Measurements from ENCODE around the gene VPS8. TPM values are rescaled to one million over a fixed set of nuclear protein-coding genes. Genes with fewer than 3 reads are reported as not detected.

VPS8 gene
- total and polyA plus RNA-seq, 9 of the 15 experiments (the other 6 are each of a cell fraction or from before 2014, with no cell fraction given) = 7.2 to 41.0 (median 28.3) TPM

DNA sequence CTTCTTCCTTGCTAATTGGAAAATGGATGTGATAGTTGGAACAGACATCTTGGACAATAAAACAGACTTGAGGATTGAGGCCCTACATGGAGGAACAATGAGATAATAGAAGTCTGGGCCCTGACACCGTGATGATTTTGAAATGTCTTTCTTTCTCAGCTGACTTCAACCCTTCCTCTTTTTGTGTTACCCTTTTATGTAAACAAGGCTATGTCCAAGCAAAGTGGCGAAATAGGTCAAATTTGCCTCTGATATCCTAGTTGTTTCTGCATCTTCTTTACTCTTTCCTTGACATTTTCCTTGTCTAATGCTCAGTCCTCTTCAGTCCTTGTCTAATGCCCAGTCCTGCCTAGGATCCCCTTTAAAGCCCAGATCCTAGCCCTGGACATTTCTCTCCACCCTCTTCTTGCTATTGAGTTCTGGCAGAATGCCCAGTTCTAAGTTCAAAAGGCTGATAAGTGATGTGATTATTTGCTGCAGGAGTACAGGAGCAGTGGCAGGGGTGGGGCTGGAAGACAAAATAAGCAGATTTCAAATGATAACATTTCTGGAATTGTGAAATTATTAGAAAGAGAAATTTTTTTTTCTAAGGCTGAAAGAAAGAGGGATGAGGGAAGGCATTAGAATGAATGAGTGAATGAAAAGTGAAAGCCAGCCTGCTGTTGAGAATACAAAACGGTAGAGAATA is 6.5 kb upstream of the VPS8 start:
- Histone ChIP-seq H3K9me1 (ENCODE audit: control insufficient read depth, insufficient read depth, low read length) (no peaks in the 10 kb centered on the region), H3K9me3 (replicated peaks; ENCODE audit: control insufficient read depth, insufficient read depth, low read depth, low read length) (no peaks in the 10 kb centered on the region), H4K20me1 (replicated peaks; ENCODE audit: control insufficient read depth, insufficient read depth, low read length) (no peaks in the 10 kb centered on the region), H3K9ac (ENCODE audit: insufficient read depth in 1 of 2, low read depth in 2 of 2, low read length in 2 of 2) (no peak overlapping the region), H3K79me2 (ENCODE audit: control insufficient read depth, insufficient read depth, low read length) (no peaks in the 10 kb centered on the region), H3K27ac (ENCODE audit: extremely low read depth, low read depth, low read length) (no peak overlapping the region), H3K27me3 (ENCODE audit: control insufficient read depth in 2 of 2, insufficient read depth in 2 of 2, low read length in 2 of 2) (peaks cover 0 to 9% of the 10 kb centered on the region in 2 experiments; a peak in 2 of 5 replicates), H3K4me3 (no peak overlapping the region), H3K4me1 (replicated peaks in 1 of 2; ENCODE audit: control insufficient read depth in 2 of 2, insufficient read depth in 2 of 2, low read length in 2 of 2) (peaks cover 0 to 14% of the 10 kb centered on the region in 2 experiments; a peak in 4 of 5 replicates), H2AFZ (ENCODE audit: low read depth, low read length) (no peak overlapping the region), H3K4me2 (ENCODE audit: insufficient read depth, low read length) (no peak overlapping the region), H3K36me3 (ENCODE audit: control insufficient read depth, insufficient read depth, low read length) (no peaks in the 10 kb centered on the region)
- WGBS (ENCODE audit: insufficient coverage, low coverage, missing lambda C conversion rate) = 6% methylated on average over 3 of the region's 3 CpGs
- POLR2A ChIA-PET = no interaction called here
- peak; percentile 74 for FAIRE-seq
- CTCF ChIA-PET (ENCODE audit: low intra/inter-chr PET ratio) = no interaction called here
- DNase-seq (ENCODE audit: extremely low read depth in 1 of 4, low spot score in 3 of 4) = peak; percentile 26 to 50 (median 38)
- peak; percentile 58 for ATAC-seq
- intact Hi-C loops (cut with micrococcal nuclease) (no loop called here), in situ Hi-C loops (cut with MboI) (no loop called here)
- BruUV-seq (replicated peaks) = no TSS peak
- TF ChIP-seq HDAC3 (IDR thresholded peaks at IDR 0.05; ENCODE audit: borderline replicate concordance, partially characterized antibody) (no peak), NBN (IDR thresholded peaks at IDR 0.05; ENCODE audit: low read depth) (peak; percentile 46; the same call in 1 of the 2 replicates), SOX6 (IDR thresholded peaks at IDR 0.05) (peak; percentile 67; the same call in 1 of the 2 replicates), BDP1 (IDR thresholded peaks at IDR 0.05; ENCODE audit: insufficient read depth, insufficient read length) (no peak), NFIX (CRISPR knock-in tag; IDR thresholded peaks at IDR 0.05; ENCODE audit: low read depth) (peak; percentile 38; the same call in 1 of the 2 replicates), MEIS2 (IDR thresholded peaks at IDR 0.05; ENCODE audit: partially characterized antibody) (peak; percentile 4), CEBPB (tag; IDR thresholded peaks at IDR 0.05) (peak; percentile 81), FOXJ2 (tag; IDR thresholded peaks at IDR 0.05) (0 out of 2 replicates have a peak, but pooled peaks have one; percentile 34), NUFIP1 (IDR thresholded peaks at IDR 0.05; ENCODE audit: partially characterized antibody) (no peak), RCOR1 (IDR thresholded peaks at IDR 0.05; ENCODE audit: borderline replicate concordance in 1 of 2, low read depth in 2 of 2, low read length in 2 of 2) (peak in 1 of 2 experiments; percentile 35; a peak in 1 of 4 replicates), HNRNPLL (IDR thresholded peaks at IDR 0.05; ENCODE audit: low read depth, low read length, poor library complexity, severe bottlenecking) (no peak), ARID1B (IDR thresholded peaks at IDR 0.05) (peak; percentile 24; the same call in 1 of the 2 replicates), SPI1 (IDR thresholded peaks at IDR 0.05; ENCODE audit: borderline replicate concordance, low read depth, low read length) (peak; percentile 82), NR2C2 (CRISPR knock-in tag; IDR thresholded peaks at IDR 0.05) (no peak), NR2C2 (tag; IDR thresholded peaks at IDR 0.05) (0 out of 2 replicates have a peak, but pooled peaks have one; percentile 45), FOXK2 (conservative IDR thresholded peaks at IDR 0.05 in 1 of 2, IDR thresholded peaks at IDR 0.05 in 1 of 2; ENCODE audit: low read depth in 2 of 2) (peak; percentile 84 to 87), FOXA3 (CRISPR knock-in tag; conservative IDR thresholded peaks at IDR 0.05 in 1 of 2, IDR thresholded peaks at IDR 0.05 in 1 of 2) (peak; percentile 91 to 94; a peak in 3 of 4 replicates)
- TF ChIP-seq, protein P1, sequence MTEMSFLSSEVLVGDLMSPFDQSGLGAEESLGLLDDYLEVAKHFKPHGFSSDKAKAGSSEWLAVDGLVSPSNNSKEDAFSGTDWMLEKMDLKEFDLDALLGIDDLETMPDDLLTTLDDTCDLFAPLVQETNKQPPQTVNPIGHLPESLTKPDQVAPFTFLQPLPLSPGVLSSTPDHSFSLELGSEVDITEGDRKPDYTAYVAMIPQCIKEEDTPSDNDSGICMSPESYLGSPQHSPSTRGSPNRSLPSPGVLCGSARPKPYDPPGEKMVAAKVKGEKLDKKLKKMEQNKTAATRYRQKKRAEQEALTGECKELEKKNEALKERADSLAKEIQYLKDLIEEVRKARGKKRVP (CRISPR knock-in tag; IDR thresholded peaks at IDR 0.05) = peak; percentile 21; the same call in 1 of the 2 replicates
- TF ChIP-seq, protein P2, sequence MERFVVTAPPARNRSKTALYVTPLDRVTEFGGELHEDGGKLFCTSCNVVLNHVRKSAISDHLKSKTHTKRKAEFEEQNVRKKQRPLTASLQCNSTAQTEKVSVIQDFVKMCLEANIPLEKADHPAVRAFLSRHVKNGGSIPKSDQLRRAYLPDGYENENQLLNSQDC (CRISPR knock-in tag; IDR thresholded peaks at IDR 0.05) = no peak
- TF ChIP-seq, protein P3, sequence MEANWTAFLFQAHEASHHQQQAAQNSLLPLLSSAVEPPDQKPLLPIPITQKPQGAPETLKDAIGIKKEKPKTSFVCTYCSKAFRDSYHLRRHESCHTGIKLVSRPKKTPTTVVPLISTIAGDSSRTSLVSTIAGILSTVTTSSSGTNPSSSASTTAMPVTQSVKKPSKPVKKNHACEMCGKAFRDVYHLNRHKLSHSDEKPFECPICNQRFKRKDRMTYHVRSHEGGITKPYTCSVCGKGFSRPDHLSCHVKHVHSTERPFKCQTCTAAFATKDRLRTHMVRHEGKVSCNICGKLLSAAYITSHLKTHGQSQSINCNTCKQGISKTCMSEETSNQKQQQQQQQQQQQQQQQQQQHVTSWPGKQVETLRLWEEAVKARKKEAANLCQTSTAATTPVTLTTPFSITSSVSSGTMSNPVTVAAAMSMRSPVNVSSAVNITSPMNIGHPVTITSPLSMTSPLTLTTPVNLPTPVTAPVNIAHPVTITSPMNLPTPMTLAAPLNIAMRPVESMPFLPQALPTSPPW (CRISPR knock-in tag; IDR thresholded peaks at IDR 0.05) = peak; percentile 37; the same call in 1 of the 2 replicates

Measured in K562 (cell line).